A673 (cell line): Measurements from ENCODE around the gene JAKMIP1.

Source experiments
- EZH2 ChIP-seq: fragments of 200-600 bp; sonication (generic); IDR thresholded peaks from 2 replicates; pipeline ENCODE4 v1.6.1; 2017; ENCODE audit warnings: borderline replicate concordance, low read depth, mild to moderate bottlenecking, mixed read lengths, antibody characterized with exemption, low read length; ENCODE audit not compliant: poor library complexity, severe bottlenecking
- TF ChIP-seq, protein P1 (sequence below): fragments of 300-800, 200-600 bp; sonication (generic); conservative IDR thresholded peaks from 2 replicates; pipeline ENCODE4 v1.5.1; 2017; ENCODE audit warnings: low read depth, mild to moderate bottlenecking, antibody characterized with exemption, low read length, moderate library complexity, mixed read lengths

DNA sequence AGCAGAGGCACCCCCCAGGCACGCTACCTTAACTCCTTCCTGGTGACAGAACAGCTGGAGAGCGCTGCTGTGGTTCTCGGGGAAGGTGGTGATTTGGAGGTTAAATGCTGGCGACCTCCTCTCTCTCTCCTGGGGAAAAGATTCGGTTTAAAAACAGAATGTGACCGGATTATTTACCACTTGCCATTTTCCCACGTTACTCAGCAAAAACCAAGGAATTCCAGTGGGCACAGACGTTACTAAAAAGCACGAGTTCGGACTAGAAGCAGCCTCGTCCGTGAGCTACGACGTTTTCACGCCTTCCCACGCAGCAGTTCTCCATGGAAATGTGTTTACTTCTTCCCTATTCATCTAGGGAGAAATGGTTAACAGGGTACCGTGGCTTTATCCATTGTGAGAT is 149.8 kb downstream of the JAKMIP1 start:
- TF ChIP-seq, protein P1, sequence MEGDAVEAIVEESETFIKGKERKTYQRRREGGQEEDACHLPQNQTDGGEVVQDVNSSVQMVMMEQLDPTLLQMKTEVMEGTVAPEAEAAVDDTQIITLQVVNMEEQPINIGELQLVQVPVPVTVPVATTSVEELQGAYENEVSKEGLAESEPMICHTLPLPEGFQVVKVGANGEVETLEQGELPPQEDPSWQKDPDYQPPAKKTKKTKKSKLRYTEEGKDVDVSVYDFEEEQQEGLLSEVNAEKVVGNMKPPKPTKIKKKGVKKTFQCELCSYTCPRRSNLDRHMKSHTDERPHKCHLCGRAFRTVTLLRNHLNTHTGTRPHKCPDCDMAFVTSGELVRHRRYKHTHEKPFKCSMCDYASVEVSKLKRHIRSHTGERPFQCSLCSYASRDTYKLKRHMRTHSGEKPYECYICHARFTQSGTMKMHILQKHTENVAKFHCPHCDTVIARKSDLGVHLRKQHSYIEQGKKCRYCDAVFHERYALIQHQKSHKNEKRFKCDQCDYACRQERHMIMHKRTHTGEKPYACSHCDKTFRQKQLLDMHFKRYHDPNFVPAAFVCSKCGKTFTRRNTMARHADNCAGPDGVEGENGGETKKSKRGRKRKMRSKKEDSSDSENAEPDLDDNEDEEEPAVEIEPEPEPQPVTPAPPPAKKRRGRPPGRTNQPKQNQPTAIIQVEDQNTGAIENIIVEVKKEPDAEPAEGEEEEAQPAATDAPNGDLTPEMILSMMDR, result no peak
- TF ChIP-seq EZH2, result no peak
